HepG2 (cell line): ENCODE data around the gene KNCN. TPM values are rescaled to one million over a fixed set of nuclear protein-coding genes. Genes with fewer than 3 reads are reported as not detected.
A peak's percentile ranks its signal among the peaks of the same experiment; 100 is the strongest.

Source experiments
- ATAC-seq: fragments of 200-7000 bp; cut with Tn5 transposase; 3 replicates; pipeline ENCODE4 v1.9.1; 2020; ENCODE audit warnings: mild to moderate bottlenecking, moderate library complexity
- BruUV-seq: library from RNA; stranded (reverse); fragments of 400-500 nt; replicated peaks from 2 replicates; lab custom pipeline; 2021; lab: Mats Ljungman, UMichigan
- CTCF ChIA-PET: fragments of 300-600 bp; formaldehyde crosslinking; extraction: SDS; loops from one replicate; lab custom pipeline; 2021; ENCODE audit warnings: low total read pairs, inconsistent platforms, low intra/inter-chr PET ratio; lab: Yijun Ruan, JAX
- POLR2A ChIA-PET: fragments of 350-600 bp; sonication (Branson Sonifier 250); formaldehyde crosslinking; loops from one replicate; lab custom pipeline; 2020; ENCODE audit warnings: antibody characterized with exemption, inconsistent platforms; lab: Yijun Ruan, JAX
- DNase-seq: peaks from one replicate; pipeline ENCODE4 v3.0.0-alpha.2; 2015; ENCODE audit warnings: low spot score
- FAIRE-seq: peaks from 3 replicates; lab custom pipeline; 2011; peaks lifted over from hg19 to GRCh38; lab: Jason Lieb, UNC
- H2AFZ ChIP-seq: one replicate; pipeline ENCODE4 v1.6.1; 2011; ENCODE audit warnings: low read length, inconsistent platforms
- H3K27ac ChIP-seq: fragments of 300-600 bp; 3 replicates; pipeline ENCODE4 v1.8.0; 2011; ENCODE audit warnings: mixed run types, mild to moderate bottlenecking, mixed read lengths, low read length, inconsistent platforms; ENCODE audit not compliant: insufficient read depth; ENCODE audit errors: extremely low read length
- H3K27me3 ChIP-seq, 2 experiments: fragments of 200-600 bp in 1 of 2; 2 replicates in 1 of 2; 3 replicates in 1 of 2; pipeline versions ENCODE4 v1.6.0 to v1.8.0; 2011; ENCODE audit warnings: low read length in 2 of 2, mild to moderate bottlenecking in 2 of 2, moderate library complexity in 2 of 2, inconsistent platforms in 1 of 2; ENCODE audit not compliant: insufficient read depth in 2 of 2, control insufficient read depth in 1 of 2
- H3K36me3 ChIP-seq, 2 experiments: fragments of 200-600 bp in 1 of 2; replicated peaks in 1 of 2; 2 replicates in 1 of 2; 3 replicates in 1 of 2; pipeline versions ENCODE4 v1.5.1 to v1.8.0; 2011; ENCODE audit warnings: low read length in 2 of 2, inconsistent platforms in 1 of 2; ENCODE audit not compliant: insufficient read depth in 2 of 2, control insufficient read depth in 1 of 2
- H3K4me1 ChIP-seq: 2 replicates; pipeline ENCODE4 v1.5.1; 2012; ENCODE audit warnings: low read length, inconsistent platforms; ENCODE audit not compliant: insufficient read depth
- H3K4me2 ChIP-seq: 2 replicates; pipeline ENCODE4 v1.6.0; 2011; ENCODE audit warnings: low read depth, low read length, inconsistent platforms
- H3K4me3 ChIP-seq, 3 experiments: fragments of 200-600 bp in 1 of 3; sonication (generic), shearing (Covaris generic) in 1 of 3; replicated peaks in 1 of 3; 2 replicates each; pipeline ENCODE4 v1.5.1; 2011 to 2016; ENCODE audit warnings: low read length in 3 of 3, inconsistent platforms in 2 of 3, low read depth in 2 of 3, mild to moderate bottlenecking in 2 of 3, control low read depth in 1 of 3, mixed read lengths in 1 of 3; ENCODE audit not compliant: insufficient read depth in 1 of 3
- H3K79me2 ChIP-seq: one replicate; pipeline ENCODE4 v1.6.1; 2011; ENCODE audit warnings: low read length, inconsistent platforms; ENCODE audit not compliant: insufficient read depth
- H3K9ac ChIP-seq: 2 replicates; pipeline ENCODE4 v1.6.0; 2011; ENCODE audit warnings: mild to moderate bottlenecking, low read depth, low read length, inconsistent platforms; ENCODE audit not compliant: insufficient read depth
- H3K9me3 ChIP-seq: 2 replicates; pipeline ENCODE4 v1.5.1; 2012; ENCODE audit warnings: mild to moderate bottlenecking, low read length
- H4K20me1 ChIP-seq: 2 replicates; pipeline ENCODE4 v1.6.0; 2011; ENCODE audit warnings: inconsistent platforms, mild to moderate bottlenecking, low read length, moderate library complexity; ENCODE audit not compliant: insufficient read depth
- FLYWCH1 ChIP-seq: sonication (generic); formaldehyde crosslinking; IDR thresholded peaks from 2 replicates; pipeline ENCODE4 v1.8.1; 2023; ENCODE audit warnings: mild to moderate bottlenecking, missing genetic modification reagents
- FOSL2 ChIP-seq: sonication (generic); formaldehyde crosslinking; IDR thresholded peaks from 2 replicates; pipeline ENCODE4 v1.4.0; 2020; ENCODE audit warnings: missing genetic modification reagents
- FOXA1 ChIP-seq, 2 experiments: fragments of 450-650 bp in 1 of 2; sonication (generic) in 1 of 2; formaldehyde crosslinking in 1 of 2; IDR thresholded peaks; 2 replicates each; pipeline versions ENCODE4 v1.4.0 to v1.6.1; 2016 to 2020; ENCODE audit warnings: missing genetic modification reagents in 1 of 2
- MEIS1 ChIP-seq: sonication (generic); formaldehyde crosslinking; IDR thresholded peaks from 2 replicates; pipeline ENCODE4 v1.9.0; 2021; ENCODE audit warnings: mild to moderate bottlenecking, missing genetic modification reagents, moderate library complexity, borderline replicate concordance
- SIX4 ChIP-seq: sonication (generic); formaldehyde crosslinking; IDR thresholded peaks from 2 replicates; pipeline ENCODE4 v1.4.0; 2020; ENCODE audit warnings: missing genetic modification reagents
- SMC3 ChIP-seq: IDR thresholded peaks from 2 replicates; pipeline ENCODE4 v1.6.1; 2011; ENCODE audit warnings: low read length, improper control_type of control experiment
- TBX2 ChIP-seq: sonication (generic); formaldehyde crosslinking; IDR thresholded peaks from 2 replicates; pipeline ENCODE4 v1.5.0; 2020; ENCODE audit warnings: missing genetic modification reagents, mild to moderate bottlenecking, borderline replicate concordance
- ZNF224 ChIP-seq: sonication (generic); formaldehyde crosslinking; IDR thresholded peaks from 2 replicates; pipeline ENCODE4 v1.5.0; 2020; ENCODE audit warnings: mild to moderate bottlenecking, missing genetic modification reagents
- ZNF768 ChIP-seq: sonication (generic); formaldehyde crosslinking; IDR thresholded peaks from 2 replicates; pipeline ENCODE4 v1.4.0; 2020; ENCODE audit warnings: missing genetic modification reagents
- WGBS: methylation state at CpG from one replicate; pipeline ENCODE4 v1.1.6; 2017; ENCODE audit warnings: low lambda C conversion rate; 5-methylcytosine and 5-hydroxymethylcytosine counted together
- in situ Hi-C: cut with HindIII; loops from 2 replicates; pipeline ENCODE4 v1.10.0; 2017; ENCODE audit warnings: low pct_unique_long_range_greater_than_20kb; ENCODE audit not compliant: extremely low pct_ligation_motif_present
- intact Hi-C: fragments of 100-400 bp; cut with micrococcal nuclease; formaldehyde crosslinking; loops from one replicate; pipeline ENCODE4 v1.10.0; 2022; ENCODE audit not compliant: unreplicated experiment
- polyA plus RNA-seq, 8 experiments: library from polyadenylated mRNA; depleted of rRNA in 3 of 8; stranded (reverse) in 7 of 8; unstranded in 1 of 8; fragments of >200 nt; fragmentation: Illumina TruSeq in 4 of 8; extraction: Trizol in 4 of 8; gene quantifications; 2 replicates each; pipeline versions ENCODE4 v1.2.1 to v1.2.3, GENCODE V29; 2011 to 2016; ENCODE audit warnings: low read depth in 4 of 8, missing spikeins in 1 of 8, mixed read lengths in 1 of 8; ENCODE audit not compliant: insufficient read depth in 1 of 8
- total RNA-seq, 5 experiments: library from RNA; depleted of rRNA; stranded (reverse); fragments of >200 nt; fragmentation: Illumina TruSeq; extraction: Trizol; gene quantifications; 2 replicates each; pipeline ENCODE4 v1.2.3, GENCODE V29; 2016; ENCODE audit warnings: low read depth in 1 of 5
- TF ChIP-seq, protein P1 (sequence below): sonication (generic); formaldehyde crosslinking; IDR thresholded peaks from 2 replicates; pipeline ENCODE4 v1.4.0; 2020; ENCODE audit warnings: missing genetic modification reagents

Gene KNCN
- total and polyA plus RNA-seq, 2 of the 13 experiments (the other 11 are each of a cell fraction or from before 2014, with no cell fraction given), result not detected

DNA sequence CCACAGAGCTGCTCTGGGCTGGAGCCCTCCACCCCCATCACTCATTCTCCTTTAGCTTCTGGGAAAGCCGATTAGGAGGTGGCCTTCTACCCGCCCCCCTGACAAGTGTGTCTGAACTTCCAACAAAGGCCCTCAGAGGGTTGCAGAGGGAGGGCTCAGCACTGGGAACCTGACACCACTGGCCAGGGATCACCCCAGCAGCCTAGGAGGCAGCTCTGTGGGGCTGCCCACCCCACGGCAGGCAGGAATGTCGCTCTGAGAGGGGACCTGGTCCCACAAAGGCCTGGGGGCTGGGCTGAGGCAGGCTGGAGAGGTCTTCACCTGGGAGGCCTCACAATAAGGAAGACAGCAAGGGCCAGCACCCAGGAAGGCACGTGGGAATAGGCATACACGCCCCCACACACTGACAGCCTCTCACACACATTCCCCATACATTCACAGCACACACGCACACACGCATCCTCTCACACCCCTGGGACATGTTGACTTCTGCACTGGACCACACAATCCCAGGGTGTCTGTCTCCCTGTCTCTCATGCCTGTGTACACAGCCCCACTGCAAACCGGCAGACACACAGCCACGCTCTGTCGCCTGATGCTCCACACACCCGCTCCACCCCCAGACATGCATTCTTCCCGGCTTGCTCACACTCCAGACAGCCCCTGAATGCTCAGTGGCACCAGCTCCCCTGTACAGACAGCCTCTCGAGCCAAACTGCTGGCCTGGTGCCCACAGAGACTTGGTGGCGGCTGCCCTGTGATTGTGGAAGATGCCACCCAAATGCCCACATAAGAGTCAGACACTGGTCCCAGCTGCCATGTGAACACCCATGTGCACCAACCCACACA is 31.2 kb downstream of the KNCN start:
- CTCF ChIA-PET, result no interaction called here
- DNase-seq (peak; percentile 30), ATAC-seq (peak; percentile 56), FAIRE-seq (no peak)
- Histone ChIP-seq H3K9me3 (no peaks in the 10 kb centered on the region), H3K36me3 (no peaks in the 10 kb centered on the region), H3K79me2 (no peaks in the 10 kb centered on the region), H3K4me1 (peaks cover 13% of the 10 kb centered on the region; the same call in 1 of the 2 replicates), H3K27me3 (peaks cover 2 to 43% of the 10 kb centered on the region in 2 experiments; a peak in 3 of 5 replicates), H3K27ac (no peak overlapping the region), H3K4me3 (no peak overlapping the region), H3K9ac (no peak overlapping the region), H3K4me2 (no peak overlapping the region), H2AFZ (no peak overlapping the region), H4K20me1 (0 out of 2 replicates have a peak, but pooled peaks cover 4% of the 10 kb centered on the region)
- in situ Hi-C loops, result no loop called here
- intact Hi-C loops, result no loop called here
- BruUV-seq, result no TSS peak
- POLR2A ChIA-PET, result no interaction called here
- TF ChIP-seq FOSL2 (CRISPR knock-in tag) (0 out of 2 replicates have a peak, but pooled peaks have one; percentile 15), FOXA1 (IDR thresholded peaks at IDR 0.05) (no peak), FOXA1 (CRISPR knock-in tag; IDR thresholded peaks at IDR 0.05) (peak; percentile 34; the same call in 1 of the 2 replicates), MEIS1 (CRISPR knock-in tag) (no peak), SIX4 (CRISPR knock-in tag) (0 out of 2 replicates have a peak, but pooled peaks have one; percentile 32), FLYWCH1 (no peak)
- TF ChIP-seq, all 625 proteins: peak for 3
- WGBS, result 6% methylated on average over 9 of the region's 15 CpGs

DNA sequence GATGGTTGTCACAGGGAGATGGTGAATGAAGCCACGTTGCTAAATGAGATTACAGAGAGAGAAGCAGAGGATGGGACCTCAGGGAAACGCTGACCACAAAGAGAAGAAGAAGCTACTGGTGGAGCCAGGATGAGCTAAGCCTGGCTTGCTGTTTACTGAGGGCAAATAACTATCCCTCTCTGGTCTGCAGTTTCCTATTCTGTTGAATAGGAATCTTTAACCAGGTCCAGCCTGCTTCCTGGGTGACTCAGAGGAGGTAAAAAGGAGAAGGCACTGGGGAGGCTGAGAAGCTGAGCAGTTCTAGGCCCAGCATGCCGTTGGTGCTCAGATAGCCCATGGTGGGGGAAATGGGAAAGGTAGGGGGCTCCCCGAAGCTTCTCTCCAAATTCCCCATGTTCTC is 32.2 kb downstream of the KNCN start:
- POLR2A ChIA-PET, result no interaction called here

More for the DNA sequence above, 32.2 kb downstream of the KNCN start:
- no TSS peak for BruUV-seq
- FAIRE-seq (no peak), DNase-seq (no peak), ATAC-seq (no peak)
- WGBS, result 33% methylated on average over 4 of the region's 4 CpGs
- H3K9me3 ChIP-seq, result no peaks in the 10 kb centered on the region
- H3K27ac ChIP-seq, result no peak overlapping the region
- no peak overlapping the region for H3K4me3 ChIP-seq
- CTCF ChIA-PET, result no interaction called here
- no peaks in the 10 kb centered on the region for H3K79me2 ChIP-seq
- H3K4me1 ChIP-seq, result peaks cover 13% of the 10 kb centered on the region; the same call in 1 of the 2 replicates
- H3K27me3 ChIP-seq, result peaks cover 2 to 34% of the 10 kb centered on the region in 2 experiments; a peak in 3 of 5 replicates
- H3K36me3 ChIP-seq, result no peaks in the 10 kb centered on the region
- intact Hi-C loops (no loop called here), in situ Hi-C loops (no loop called here)
- H3K4me2 ChIP-seq, result no peak overlapping the region
- H4K20me1 ChIP-seq, result 0 out of 2 replicates have a peak, but pooled peaks cover under 1% of the 10 kb centered on the region
- H2AFZ ChIP-seq, result no peak overlapping the region
- TF ChIP-seq, protein P1, sequence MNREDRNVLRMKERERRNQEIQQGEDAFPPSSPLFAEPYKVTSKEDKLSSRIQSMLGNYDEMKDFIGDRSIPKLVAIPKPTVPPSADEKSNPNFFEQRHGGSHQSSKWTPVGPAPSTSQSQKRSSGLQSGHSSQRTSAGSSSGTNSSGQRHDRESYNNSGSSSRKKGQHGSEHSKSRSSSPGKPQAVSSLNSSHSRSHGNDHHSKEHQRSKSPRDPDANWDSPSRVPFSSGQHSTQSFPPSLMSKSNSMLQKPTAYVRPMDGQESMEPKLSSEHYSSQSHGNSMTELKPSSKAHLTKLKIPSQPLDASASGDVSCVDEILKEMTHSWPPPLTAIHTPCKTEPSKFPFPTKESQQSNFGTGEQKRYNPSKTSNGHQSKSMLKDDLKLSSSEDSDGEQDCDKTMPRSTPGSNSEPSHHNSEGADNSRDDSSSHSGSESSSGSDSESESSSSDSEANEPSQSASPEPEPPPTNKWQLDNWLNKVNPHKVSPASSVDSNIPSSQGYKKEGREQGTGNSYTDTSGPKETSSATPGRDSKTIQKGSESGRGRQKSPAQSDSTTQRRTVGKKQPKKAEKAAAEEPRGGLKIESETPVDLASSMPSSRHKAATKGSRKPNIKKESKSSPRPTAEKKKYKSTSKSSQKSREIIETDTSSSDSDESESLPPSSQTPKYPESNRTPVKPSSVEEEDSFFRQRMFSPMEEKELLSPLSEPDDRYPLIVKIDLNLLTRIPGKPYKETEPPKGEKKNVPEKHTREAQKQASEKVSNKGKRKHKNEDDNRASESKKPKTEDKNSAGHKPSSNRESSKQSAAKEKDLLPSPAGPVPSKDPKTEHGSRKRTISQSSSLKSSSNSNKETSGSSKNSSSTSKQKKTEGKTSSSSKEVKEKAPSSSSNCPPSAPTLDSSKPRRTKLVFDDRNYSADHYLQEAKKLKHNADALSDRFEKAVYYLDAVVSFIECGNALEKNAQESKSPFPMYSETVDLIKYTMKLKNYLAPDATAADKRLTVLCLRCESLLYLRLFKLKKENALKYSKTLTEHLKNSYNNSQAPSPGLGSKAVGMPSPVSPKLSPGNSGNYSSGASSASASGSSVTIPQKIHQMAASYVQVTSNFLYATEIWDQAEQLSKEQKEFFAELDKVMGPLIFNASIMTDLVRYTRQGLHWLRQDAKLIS (CRISPR knock-in tag), result no peak
- no peak for TF ChIP-seq TBX2 (CRISPR knock-in tag)
- peak; percentile 46; the same call in 1 of the 2 replicates for TF ChIP-seq ZNF768 (CRISPR knock-in tag)
- TF ChIP-seq SMC3, result no peak
- no peak for TF ChIP-seq ZNF224 (CRISPR knock-in tag)
- H3K9ac ChIP-seq, result no peak overlapping the region
